ENCODE data around the gene CEP192.

DNA sequence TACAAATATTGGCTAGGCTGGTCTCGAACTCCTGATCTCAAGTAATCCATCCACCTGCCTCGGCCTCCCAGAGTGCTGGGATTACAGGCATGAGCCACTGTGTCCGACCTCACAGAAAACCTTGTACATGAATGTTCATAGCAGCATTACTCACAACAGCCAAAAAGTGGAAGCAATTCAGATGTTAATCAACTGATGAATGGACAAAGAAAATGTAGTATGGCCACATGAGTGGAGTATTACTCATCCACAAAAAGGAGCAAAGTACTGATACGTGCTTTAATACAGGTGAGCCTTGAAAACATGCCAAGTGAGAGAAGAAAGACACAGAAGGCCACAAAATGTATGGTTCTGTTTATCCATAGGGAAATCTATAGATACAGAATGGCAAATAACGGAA is 20.6 kb downstream of the CEP192 start:
- TF ChIP-seq EP300 (IDR thresholded peaks at IDR 0.05; ENCODE audit: borderline replicate concordance) (no peak), TAF1 (IDR thresholded peaks at IDR 0.05; ENCODE audit: low read depth) (no peak), NFIC (IDR thresholded peaks at IDR 0.05) (no peak), ZBTB7A (IDR thresholded peaks at IDR 0.05; ENCODE audit: low read depth) (no peak), RAD21 (IDR thresholded peaks at IDR 0.05; ENCODE audit: low read depth) (no peak), CREB1 (IDR thresholded peaks at IDR 0.05; ENCODE audit: low read depth) (no peak), CEBPB (IDR thresholded peaks at IDR 0.05) (no peak), FOXM1 (IDR thresholded peaks at IDR 0.05; ENCODE audit: borderline replicate concordance, low read depth) (no peak), EGR1 (IDR thresholded peaks at IDR 0.05) (no peak), TEAD4 (IDR thresholded peaks at IDR 0.05) (no peak)
- TF ChIP-seq, protein P1, sequence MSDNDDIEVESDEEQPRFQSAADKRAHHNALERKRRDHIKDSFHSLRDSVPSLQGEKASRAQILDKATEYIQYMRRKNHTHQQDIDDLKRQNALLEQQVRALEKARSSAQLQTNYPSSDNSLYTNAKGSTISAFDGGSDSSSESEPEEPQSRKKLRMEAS (IDR thresholded peaks at IDR 0.05): no peak
